H9 (cell line): Measurements from ENCODE around the gene HPS4. TPM values are rescaled to one million over a fixed set of nuclear protein-coding genes. Genes with fewer than 3 reads are reported as not detected.

Experiments
- DNase-seq: peaks from one replicate; pipeline ENCODE4 v3.0.0-alpha.2; 2017
- H2AFZ ChIP-seq: one replicate; pipeline ENCODE4 v1.6.1; 2013; ENCODE audit warnings: mild to moderate bottlenecking, low read length, control low read depth, moderate library complexity
- H2AK5ac ChIP-seq: 2 replicates; pipeline ENCODE4 v1.6.1; 2013; ENCODE audit warnings: low read length, control low read depth, mixed read lengths; ENCODE audit not compliant: insufficient read length
- H2BK120ac ChIP-seq: one replicate; pipeline ENCODE4 v1.6.1; 2013; ENCODE audit warnings: low read depth, mild to moderate bottlenecking, low read length, control low read depth, inconsistent platforms; ENCODE audit not compliant: poor library complexity, severe bottlenecking
- H2BK12ac ChIP-seq: 2 replicates; pipeline ENCODE4 v1.6.1; 2013; ENCODE audit warnings: low read length, control low read depth, mixed read lengths, low read depth; ENCODE audit not compliant: insufficient read length
- H2BK15ac ChIP-seq: 2 replicates; pipeline ENCODE4 v1.6.1; 2013; ENCODE audit warnings: low read depth, low read length, control low read depth
- H2BK20ac ChIP-seq: one replicate; pipeline ENCODE4 v1.6.1; 2013; ENCODE audit warnings: low read depth, mild to moderate bottlenecking, low read length, control low read depth, inconsistent platforms; ENCODE audit not compliant: poor library complexity, severe bottlenecking
- H2BK5ac ChIP-seq: 2 replicates; pipeline ENCODE4 v1.6.1; 2013; ENCODE audit warnings: low read length, control low read depth, mixed read lengths; ENCODE audit not compliant: insufficient read length
- H3K14ac ChIP-seq: 2 replicates; pipeline ENCODE4 v1.6.1; 2013; ENCODE audit warnings: low read length, control low read depth; ENCODE audit not compliant: insufficient read depth
- H3K18ac ChIP-seq: 2 replicates; pipeline ENCODE4 v1.6.1; 2013; ENCODE audit warnings: low read depth, mild to moderate bottlenecking, mixed read lengths, low read length, control low read depth; ENCODE audit not compliant: insufficient read length
- H3K23ac ChIP-seq: 2 replicates; pipeline ENCODE4 v1.6.1; 2013; ENCODE audit warnings: low read length, control low read depth, mixed read lengths, low read depth; ENCODE audit not compliant: insufficient read length
- H3K23me2 ChIP-seq: 2 replicates; pipeline ENCODE4 v1.6.1; 2013; ENCODE audit warnings: low read depth, mild to moderate bottlenecking, mixed read lengths, low read length, control low read depth; ENCODE audit not compliant: insufficient read length, poor library complexity, severe bottlenecking
- H3K27ac ChIP-seq: 2 replicates; pipeline ENCODE4 v1.5.1; 2013; ENCODE audit warnings: low read length, control low read depth, mixed read lengths, low read depth; ENCODE audit not compliant: insufficient read length
- H3K27me3 ChIP-seq: 2 replicates; pipeline ENCODE4 v1.6.1; 2013; ENCODE audit warnings: low read length, control low read depth, inconsistent platforms; ENCODE audit not compliant: insufficient read depth
- H3K4ac ChIP-seq: 2 replicates; pipeline ENCODE4 v1.6.1; 2013; ENCODE audit warnings: low read depth, mild to moderate bottlenecking, control low read depth, inconsistent platforms, low read length, moderate library complexity
- H3K4me1 ChIP-seq: 2 replicates; pipeline ENCODE4 v1.6.1; 2013; ENCODE audit warnings: low read length, control low read depth, inconsistent platforms; ENCODE audit not compliant: insufficient read depth
- H3K4me2 ChIP-seq: 2 replicates; pipeline ENCODE4 v1.6.1; 2013; ENCODE audit warnings: low read length, control low read depth, mixed read lengths; ENCODE audit not compliant: insufficient read length, insufficient read depth
- H3K56ac ChIP-seq: 2 replicates; pipeline ENCODE4 v1.6.1; 2013; ENCODE audit warnings: low read depth, mild to moderate bottlenecking, mixed read lengths, low read length, control low read depth; ENCODE audit not compliant: insufficient read length
- H3K79me1 ChIP-seq: 2 replicates; pipeline ENCODE4 v1.6.1; 2013; ENCODE audit warnings: low read depth, mild to moderate bottlenecking, moderate library complexity, low read length, control low read depth, inconsistent platforms; ENCODE audit not compliant: insufficient read depth, poor library complexity, severe bottlenecking
- H3K79me2 ChIP-seq: 2 replicates; pipeline ENCODE4 v1.6.1; 2013; ENCODE audit warnings: low read length, control low read depth, inconsistent platforms; ENCODE audit not compliant: insufficient read depth
- H3K9ac ChIP-seq: 2 replicates; pipeline ENCODE4 v1.6.1; 2013; ENCODE audit warnings: low read length, control low read depth, mixed read lengths; ENCODE audit not compliant: insufficient read length; ENCODE audit errors: extremely low read depth
- H3K9me3 ChIP-seq: one replicate; pipeline ENCODE4 v1.6.1; 2013; ENCODE audit warnings: low read depth, low read length, inconsistent platforms; ENCODE audit not compliant: control insufficient read depth
- H3T11ph ChIP-seq: one replicate; pipeline ENCODE4 v1.6.1; 2013; ENCODE audit warnings: mild to moderate bottlenecking, low read length, control low read depth, inconsistent platforms
- H4K20me1 ChIP-seq: one replicate; pipeline ENCODE4 v1.6.1; 2013; ENCODE audit not compliant: control insufficient read depth, insufficient read length, insufficient read depth
- H4K5ac ChIP-seq: 2 replicates; pipeline ENCODE4 v1.6.1; 2013; ENCODE audit warnings: low read depth, mild to moderate bottlenecking, mixed read lengths, low read length, control low read depth; ENCODE audit not compliant: insufficient read length
- H4K8ac ChIP-seq: replicated peaks from 2 replicates; pipeline ENCODE4 v1.6.1; 2013; ENCODE audit warnings: low read length, control low read depth, mixed read lengths, low read depth; ENCODE audit not compliant: insufficient read length
- H4K91ac ChIP-seq: 2 replicates; pipeline ENCODE4 v1.6.1; 2013; ENCODE audit warnings: low read depth, mild to moderate bottlenecking, moderate library complexity, mixed read lengths, low read length, control low read depth; ENCODE audit not compliant: insufficient read length
- H3K27ac Mint-ChIP-seq, 3 experiments: 2 replicates in 2 of 3; 3 replicates in 1 of 3; pipeline ENCODE4 v1.8.0; 2020 to 2021; ENCODE audit warnings: mixed read lengths in 3 of 3, mild to moderate bottlenecking in 1 of 3, moderate library complexity in 1 of 3
- H3K27me3 Mint-ChIP-seq: 2 replicates; pipeline ENCODE4 v1.8.0; 2021; ENCODE audit warnings: low read depth, mild to moderate bottlenecking, moderate library complexity, mixed read lengths
- H3K36me3 Mint-ChIP-seq, 3 experiments: 2 replicates in 2 of 3; 3 replicates in 1 of 3; pipeline ENCODE4 v1.8.0; 2020 to 2021; ENCODE audit warnings: low read depth in 3 of 3, mixed read lengths in 3 of 3; ENCODE audit not compliant: insufficient read depth in 1 of 3
- H3K4me1 Mint-ChIP-seq, 2 experiments: 2 replicates each; pipeline ENCODE4 v1.8.0; 2020; ENCODE audit warnings: mixed read lengths in 2 of 2
- H3K4me3 Mint-ChIP-seq, 2 experiments: 2 replicates in 1 of 2; 3 replicates in 1 of 2; pipeline ENCODE4 v1.8.0; 2020 to 2021; ENCODE audit warnings: mild to moderate bottlenecking in 2 of 2, mixed read lengths in 2 of 2, moderate library complexity in 1 of 2
- H3K9me3 Mint-ChIP-seq, 2 experiments: 2 replicates in 1 of 2; 3 replicates in 1 of 2; pipeline ENCODE4 v1.8.0; 2020; ENCODE audit warnings: mild to moderate bottlenecking in 2 of 2, mixed read lengths in 2 of 2, moderate library complexity in 1 of 2
- CTCF ChIP-seq: fragments of 200-600 bp; sonication (generic); conservative IDR thresholded peaks from 3 replicates; pipeline ENCODE4 v1.8.0; 2021; ENCODE audit warnings: antibody characterized with exemption, mild to moderate bottlenecking
- WGBS: extraction: QIAGEN DNeasy Blood & Tissue Kit; methylation state at CpG from one replicate; pipeline ENCODE4 v1.1.7; 2013; ENCODE audit warnings: missing lambda C conversion rate, low lambda C conversion rate, mixed read lengths; ENCODE audit not compliant: insufficient read length; ENCODE audit errors: extremely low coverage; 5-methylcytosine and 5-hydroxymethylcytosine counted together
- total RNA-seq: library from RNA; stranded (reverse); gene quantifications from 2 replicates; pipeline ENCODE4 v1.2.1, GENCODE V29; 2021

The HPS4 gene
- total RNA-seq, 1 experiment from 2014 or later = 26.2 TPM

GRCh38 chr22:26433805-26434204, 49.8 kb downstream of the HPS4 start:
- Histone ChIP-seq H3K14ac (no peak overlapping the region), H3T11ph (no peak overlapping the region), H3K9me3 (no peaks in the 10 kb centered on the region), H4K91ac (no peak overlapping the region), H3K56ac (no peak overlapping the region), H3K27ac (no peak overlapping the region), H2AFZ (no peak overlapping the region), H2BK15ac (no peak overlapping the region), H3K23ac (no peak overlapping the region), H3K18ac (no peak overlapping the region), H2AK5ac (no peak overlapping the region), H4K8ac (no peak overlapping the region), H4K20me1 (no peaks in the 10 kb centered on the region), H2BK120ac (no peak overlapping the region), H3K79me2 (no peaks in the 10 kb centered on the region; the same call in 1 of the 2 replicates), H3K27me3 (no peaks in the 10 kb centered on the region), H4K5ac (no peak overlapping the region), H3K4me1 (no peaks in the 10 kb centered on the region; the same call in 1 of the 2 replicates), H3K9ac (no peak overlapping the region), H3K79me1 (no peaks in the 10 kb centered on the region), H2BK12ac (no peak overlapping the region), H2BK20ac (no peak overlapping the region), H3K4me2 (no peak overlapping the region), H2BK5ac (no peak overlapping the region), H3K4ac (no peak overlapping the region), H3K23me2 (peaks cover 5% of the 10 kb centered on the region)
- no peak for DNase-seq
- WGBS = no CpG with 5 or more reads among the region's 25 CpGs
- no peak overlapping the region for H3K4me3 Mint-ChIP-seq
- H3K9me3 Mint-ChIP-seq = no peaks in the 10 kb centered on the region
- peaks cover 19 to 25% of the 10 kb centered on the region in 2 experiments for H3K4me1 Mint-ChIP-seq
- TF ChIP-seq CTCF = no peak
- peaks cover 3 to 19% (median 13%) of the 10 kb centered on the region in 3 experiments for H3K36me3 Mint-ChIP-seq
- H3K27me3 Mint-ChIP-seq = peaks cover 15% of the 10 kb centered on the region
- peak overlapping the region in 1 of 3 experiments; percentile 75; a peak in 1 of 7 replicates for H3K27ac Mint-ChIP-seq
